Measurements from ENCODE around the gene SOX15.
"Not testable (repeated sequence)": the region's sequence is repeated elsewhere in the genome, so short reads cannot be mapped to it uniquely, and the experiment has no call there.

Gene SOX15

DNA sequence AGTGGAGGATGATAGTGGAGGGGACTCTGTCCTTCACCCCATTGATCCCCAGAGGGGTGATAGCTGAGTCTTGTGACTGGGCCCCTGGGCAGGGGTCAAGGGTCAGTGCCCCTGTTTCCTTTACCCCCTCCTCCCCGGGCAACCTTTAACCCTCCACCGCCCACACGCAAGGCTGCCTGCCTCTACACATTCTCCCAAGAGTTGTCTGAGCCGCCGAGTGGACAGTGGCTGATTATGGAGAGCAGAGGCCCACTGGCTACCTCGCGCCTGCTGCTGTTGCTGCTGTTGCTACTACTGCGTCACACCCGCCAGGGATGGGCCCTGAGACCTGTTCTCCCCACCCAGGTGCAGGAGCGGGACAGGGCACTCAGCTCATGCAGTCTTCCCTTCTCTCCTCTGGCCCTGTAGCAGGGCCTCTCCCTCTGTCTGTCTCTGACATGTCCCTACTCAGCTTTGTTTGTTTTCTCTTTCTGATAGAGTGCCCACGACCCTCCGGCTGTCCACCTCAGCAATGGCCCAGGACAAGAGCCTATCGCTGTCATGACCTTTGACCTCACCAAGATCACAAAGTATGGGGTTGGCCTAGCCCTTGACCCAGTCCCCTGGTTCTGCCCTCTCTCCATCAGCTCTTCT lies 40.2 kb upstream of the SOX15 start, which contains the start of gene SHBG:
Gene SHBG (plus strand): TSS at position 197 of the 633 bp plus-strand sequence. CDS start 38 bp downstream, at position 235.
- TF ChIP-seq ZFX (IDR thresholded peaks at IDR 0.05; ENCODE audit: borderline replicate concordance): no peak
- TF ChIP-seq, protein P1, sequence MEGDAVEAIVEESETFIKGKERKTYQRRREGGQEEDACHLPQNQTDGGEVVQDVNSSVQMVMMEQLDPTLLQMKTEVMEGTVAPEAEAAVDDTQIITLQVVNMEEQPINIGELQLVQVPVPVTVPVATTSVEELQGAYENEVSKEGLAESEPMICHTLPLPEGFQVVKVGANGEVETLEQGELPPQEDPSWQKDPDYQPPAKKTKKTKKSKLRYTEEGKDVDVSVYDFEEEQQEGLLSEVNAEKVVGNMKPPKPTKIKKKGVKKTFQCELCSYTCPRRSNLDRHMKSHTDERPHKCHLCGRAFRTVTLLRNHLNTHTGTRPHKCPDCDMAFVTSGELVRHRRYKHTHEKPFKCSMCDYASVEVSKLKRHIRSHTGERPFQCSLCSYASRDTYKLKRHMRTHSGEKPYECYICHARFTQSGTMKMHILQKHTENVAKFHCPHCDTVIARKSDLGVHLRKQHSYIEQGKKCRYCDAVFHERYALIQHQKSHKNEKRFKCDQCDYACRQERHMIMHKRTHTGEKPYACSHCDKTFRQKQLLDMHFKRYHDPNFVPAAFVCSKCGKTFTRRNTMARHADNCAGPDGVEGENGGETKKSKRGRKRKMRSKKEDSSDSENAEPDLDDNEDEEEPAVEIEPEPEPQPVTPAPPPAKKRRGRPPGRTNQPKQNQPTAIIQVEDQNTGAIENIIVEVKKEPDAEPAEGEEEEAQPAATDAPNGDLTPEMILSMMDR (IDR thresholded peaks at IDR 0.05): no peak
- H3K27ac ChIP-seq: no peak within 1 kb of the TSS

DNA sequence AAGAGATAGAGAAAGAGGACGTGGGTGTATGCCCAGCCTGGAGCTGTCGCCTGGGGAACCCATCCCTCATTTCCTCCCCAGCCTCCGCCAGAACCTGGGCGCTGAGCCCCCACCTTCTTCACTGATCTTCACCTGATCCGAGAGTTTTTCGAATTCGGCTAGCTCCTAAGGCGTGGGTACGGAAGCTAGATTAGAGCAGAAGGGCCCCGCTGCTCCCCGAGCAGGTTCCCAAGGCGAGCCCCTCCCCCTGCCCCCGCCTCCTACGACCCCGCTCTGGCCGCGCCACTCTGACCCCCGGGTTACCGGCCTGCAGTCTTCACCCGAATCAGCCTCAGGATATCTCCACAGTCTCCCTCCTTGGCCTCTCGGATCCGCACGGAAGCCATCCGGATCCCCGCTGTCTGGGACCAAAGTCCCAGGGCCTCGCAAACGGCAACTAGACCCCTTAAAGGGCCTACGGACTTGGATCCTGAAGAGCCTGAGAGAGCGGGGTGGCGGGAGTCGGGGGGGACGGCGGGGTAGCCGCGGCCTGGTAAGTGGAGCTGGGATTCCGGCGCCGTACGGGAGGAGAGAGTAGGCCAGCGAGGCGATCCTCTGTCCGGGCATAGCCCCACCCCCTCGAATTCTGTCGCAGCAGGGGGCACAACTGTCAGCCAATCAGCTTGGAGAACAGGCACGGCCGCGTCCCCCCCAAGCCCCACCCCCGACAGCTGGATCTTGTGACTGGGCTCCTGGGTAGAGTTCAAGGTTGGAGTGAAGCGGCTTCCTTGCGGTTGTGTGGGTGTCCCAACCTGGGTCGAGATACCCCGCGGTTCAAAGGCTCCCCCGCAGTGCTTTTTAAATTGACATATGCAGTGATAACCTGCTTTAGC lies 37.6 kb upstream of the SOX15 start, which contains the start of gene SAT2:
Gene SAT2 (minus strand): TSS at position 572 of the 872 bp plus-strand sequence. CDS start 186 bp downstream, at position 386.
- TF ChIP-seq, protein P1 (IDR thresholded peaks at IDR 0.05): no peak
- no peak for TF ChIP-seq ZFX (IDR thresholded peaks at IDR 0.05; ENCODE audit: borderline replicate concordance)
- peak within 1 kb of the TSS; percentile 67 for H3K27ac ChIP-seq

DNA sequence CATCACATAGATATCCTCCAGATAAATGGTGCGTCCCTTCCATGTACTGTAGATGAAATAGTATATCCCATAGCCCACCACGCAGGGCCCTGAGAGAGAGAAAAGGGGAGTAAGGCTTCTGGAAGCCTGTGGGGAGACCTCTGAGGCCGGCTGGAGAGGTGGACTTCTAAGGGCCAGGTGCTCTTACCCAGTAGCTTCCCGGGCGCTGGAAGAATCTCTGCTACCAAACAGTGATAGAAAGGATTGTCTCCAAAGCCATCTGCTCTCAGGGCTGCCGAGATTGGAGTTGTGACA lies 37.0 kb upstream of the SOX15 start:
- peak overlapping the region; percentile 67 for H3K27ac ChIP-seq
- TF ChIP-seq ZFX (IDR thresholded peaks at IDR 0.05; ENCODE audit: borderline replicate concordance): no peak
- TF ChIP-seq, protein P1 (IDR thresholded peaks at IDR 0.05): no peak

DNA sequence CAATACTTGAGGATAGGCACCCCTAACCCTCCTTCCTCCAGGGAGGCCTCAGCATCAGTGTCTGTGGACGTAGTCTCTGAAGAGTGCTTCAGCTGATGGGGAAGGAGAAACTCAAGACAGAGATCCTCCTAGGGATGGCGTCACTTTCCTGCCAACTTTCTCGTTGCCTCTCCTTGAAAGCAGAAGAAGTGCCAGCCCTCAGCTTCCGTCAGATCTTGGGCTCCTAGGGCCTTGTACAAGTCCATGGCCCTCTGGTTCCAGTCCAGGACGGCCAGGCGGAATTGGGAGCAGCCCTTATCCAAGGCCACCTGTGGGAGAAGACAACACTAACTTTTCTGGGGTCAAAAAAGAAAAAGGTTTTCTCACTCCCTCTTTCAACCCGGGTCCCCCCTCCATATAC lies 36.4 kb upstream of the SOX15 start:
- TF ChIP-seq, protein P1 (IDR thresholded peaks at IDR 0.05): no peak
- TF ChIP-seq ZFX (IDR thresholded peaks at IDR 0.05; ENCODE audit: borderline replicate concordance): no peak
- H3K27ac ChIP-seq: no peak overlapping the region

DNA sequence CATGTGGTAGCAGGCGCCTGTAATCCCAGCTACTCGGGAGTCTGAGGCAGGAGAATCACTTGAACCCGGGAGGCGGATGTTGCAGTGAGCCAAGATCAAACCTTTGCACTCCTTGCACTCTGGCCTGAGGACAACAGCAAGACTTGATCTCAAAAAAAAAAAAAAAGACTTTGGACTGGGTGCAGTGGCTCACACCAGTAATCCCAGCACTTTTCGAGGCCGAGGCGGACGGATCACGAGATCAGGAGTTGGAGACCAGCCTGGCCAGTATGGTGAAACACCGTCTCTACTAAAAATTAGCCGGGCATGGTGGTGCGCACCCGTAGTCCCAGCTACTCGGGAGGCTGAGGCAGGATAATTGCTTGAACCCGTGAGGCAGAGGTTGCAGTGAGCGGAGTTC lies 35.9 kb upstream of the SOX15 start:
- H3K27ac ChIP-seq: not testable (repeated sequence)

DNA sequence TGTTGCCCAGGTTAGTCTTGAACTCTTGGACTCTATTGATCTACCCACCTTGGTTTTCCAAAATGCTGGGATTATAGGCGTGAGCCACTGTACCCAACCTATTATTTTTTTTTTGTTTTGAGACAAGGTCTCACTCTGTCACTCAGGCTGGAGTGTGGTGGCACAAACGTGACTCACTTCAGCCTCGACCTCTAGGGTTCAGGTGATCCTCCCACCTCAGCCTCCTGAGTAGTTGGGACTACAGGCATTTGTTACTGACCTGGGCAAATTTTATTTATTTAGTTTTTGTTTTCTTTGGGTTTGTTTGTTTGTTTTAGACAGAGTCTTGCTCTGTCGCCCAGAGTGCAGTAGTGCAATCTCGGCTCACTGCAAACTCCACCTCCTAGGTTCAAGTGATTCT lies 33.8 kb upstream of the SOX15 start:
- no peak overlapping the region for H3K27ac ChIP-seq
- TF ChIP-seq, protein P1 (IDR thresholded peaks at IDR 0.05): no peak
- no peak for TF ChIP-seq ZFX (IDR thresholded peaks at IDR 0.05; ENCODE audit: borderline replicate concordance)

DNA sequence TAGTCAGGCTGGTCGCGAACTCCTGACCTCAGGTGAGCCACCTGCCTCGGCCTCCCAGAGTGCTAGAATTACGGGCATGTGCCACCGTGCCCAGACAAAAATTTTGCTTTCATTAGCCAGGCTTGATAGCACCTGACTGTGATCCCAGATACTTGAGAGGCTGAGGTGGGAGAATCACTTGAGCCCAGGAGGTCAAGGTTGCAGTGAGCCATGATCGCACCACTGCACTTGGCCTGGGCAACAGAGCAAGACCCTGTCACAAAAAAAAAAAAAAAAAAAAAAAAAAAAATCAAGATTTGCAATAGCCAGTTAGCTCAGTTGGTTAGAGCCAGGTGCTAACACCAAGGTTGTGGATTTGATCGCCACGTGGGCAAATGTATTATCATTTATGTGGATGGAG lies 30.9 kb upstream of the SOX15 start:
- TF ChIP-seq, protein P1 (IDR thresholded peaks at IDR 0.05): no peak
- no peak for TF ChIP-seq ZFX (IDR thresholded peaks at IDR 0.05; ENCODE audit: borderline replicate concordance)
- H3K27ac ChIP-seq: no peak overlapping the region

All from 22Rv1 (cell line).